ENCODE data around the gene MEGF8.
A peak's percentile ranks its signal among the peaks of the same experiment; 100 is the strongest.

Gene MEGF8

DNA sequence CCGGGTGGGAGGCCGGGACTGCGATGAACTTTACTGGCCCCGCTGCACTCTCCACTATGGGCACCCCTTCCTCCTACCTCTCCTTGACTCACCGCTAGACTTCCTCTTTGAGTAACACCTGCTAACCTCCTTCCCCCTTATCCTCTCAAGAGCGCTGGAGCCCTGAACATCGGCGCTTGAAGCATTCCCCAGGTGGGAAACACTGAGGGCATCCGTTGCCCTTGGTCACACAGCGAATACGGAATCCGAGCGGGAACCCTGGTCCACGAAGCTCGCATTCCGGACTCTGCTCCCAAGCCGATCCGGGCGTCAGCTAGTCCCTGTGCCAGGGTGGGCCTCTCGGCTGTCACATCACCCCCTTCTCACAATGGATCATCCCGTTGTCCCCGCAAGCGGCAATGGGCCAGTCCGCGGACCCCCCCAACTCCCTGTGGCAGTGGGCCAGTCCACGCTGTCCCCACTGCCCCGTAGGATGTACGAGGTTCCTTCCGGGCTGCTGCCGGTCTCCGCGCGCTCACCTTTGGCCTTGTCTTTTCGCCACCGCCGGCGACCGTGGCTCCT, 97.5 kb downstream of the MEGF8 start:
- TF ChIP-seq CSDC2 (CRISPR knock-in tag; IDR thresholded peaks at IDR 0.05): 0 out of 2 replicates have a peak, but pooled peaks have one; percentile 66
- TF ChIP-seq ESRRG (CRISPR knock-in tag; IDR thresholded peaks at IDR 0.05): no peak
- no peak for TF ChIP-seq ISL1 (CRISPR knock-in tag; IDR thresholded peaks at IDR 0.05)
- ATAC-seq: peak; percentile 55

DNA sequence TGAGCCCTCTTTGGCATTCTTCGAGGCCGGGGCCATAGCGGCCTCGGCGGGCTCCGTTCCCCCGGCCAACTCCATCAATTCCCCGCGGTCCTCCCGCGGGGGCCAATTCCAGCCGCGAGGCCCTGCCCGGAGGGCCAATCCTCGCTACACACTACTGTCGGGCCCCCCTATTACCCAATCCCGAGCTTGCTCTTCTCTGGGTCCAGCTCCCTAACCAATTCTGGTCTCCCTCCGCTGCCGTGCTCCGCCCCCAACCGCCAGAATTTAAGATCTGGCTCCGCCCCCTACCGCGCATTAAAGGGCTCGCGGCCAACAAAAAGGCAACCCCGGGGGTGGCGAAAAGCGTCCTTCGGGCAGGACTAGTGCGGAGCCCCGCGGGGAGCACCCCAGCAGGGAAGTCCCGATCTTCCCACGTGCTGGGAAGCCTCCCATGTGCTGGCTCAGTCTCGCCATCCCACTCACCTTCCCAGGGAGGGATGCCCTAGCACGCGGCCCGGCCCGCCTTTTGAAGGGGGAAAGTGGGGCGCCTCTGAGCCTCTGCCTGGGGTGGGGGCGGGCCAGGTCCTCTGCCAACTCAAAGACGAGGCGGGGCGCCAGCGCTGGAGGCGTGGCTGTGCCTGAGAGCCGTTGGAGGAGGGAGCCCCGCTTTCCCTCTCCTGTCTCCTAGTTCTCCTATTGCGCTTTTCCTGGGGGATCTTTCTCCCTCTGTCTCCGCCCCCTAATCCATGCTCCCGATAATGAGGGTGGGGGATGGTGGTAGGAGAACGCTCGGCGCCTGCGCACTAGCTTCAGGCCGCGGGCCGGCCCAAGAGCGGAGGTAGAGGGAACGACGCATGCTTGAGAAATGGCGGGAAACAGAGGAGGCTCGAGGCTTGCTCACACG, 98.3 kb downstream of the MEGF8 start:
- ATAC-seq: peak; percentile 99
- TF ChIP-seq ISL1 (CRISPR knock-in tag; IDR thresholded peaks at IDR 0.05): no peak
- TF ChIP-seq ARNTL (CRISPR knock-in tag; IDR thresholded peaks at IDR 0.05; ENCODE audit: borderline replicate concordance, low read depth): no peak
- TF ChIP-seq TCF4 (CRISPR knock-in tag; IDR thresholded peaks at IDR 0.05; ENCODE audit: borderline replicate concordance): no peak
- TF ChIP-seq RARB (CRISPR knock-in tag; IDR thresholded peaks at IDR 0.05): no peak
- no peak for TF ChIP-seq OSR1 (CRISPR knock-in tag; IDR thresholded peaks at IDR 0.05)
- TF ChIP-seq, protein P1, sequence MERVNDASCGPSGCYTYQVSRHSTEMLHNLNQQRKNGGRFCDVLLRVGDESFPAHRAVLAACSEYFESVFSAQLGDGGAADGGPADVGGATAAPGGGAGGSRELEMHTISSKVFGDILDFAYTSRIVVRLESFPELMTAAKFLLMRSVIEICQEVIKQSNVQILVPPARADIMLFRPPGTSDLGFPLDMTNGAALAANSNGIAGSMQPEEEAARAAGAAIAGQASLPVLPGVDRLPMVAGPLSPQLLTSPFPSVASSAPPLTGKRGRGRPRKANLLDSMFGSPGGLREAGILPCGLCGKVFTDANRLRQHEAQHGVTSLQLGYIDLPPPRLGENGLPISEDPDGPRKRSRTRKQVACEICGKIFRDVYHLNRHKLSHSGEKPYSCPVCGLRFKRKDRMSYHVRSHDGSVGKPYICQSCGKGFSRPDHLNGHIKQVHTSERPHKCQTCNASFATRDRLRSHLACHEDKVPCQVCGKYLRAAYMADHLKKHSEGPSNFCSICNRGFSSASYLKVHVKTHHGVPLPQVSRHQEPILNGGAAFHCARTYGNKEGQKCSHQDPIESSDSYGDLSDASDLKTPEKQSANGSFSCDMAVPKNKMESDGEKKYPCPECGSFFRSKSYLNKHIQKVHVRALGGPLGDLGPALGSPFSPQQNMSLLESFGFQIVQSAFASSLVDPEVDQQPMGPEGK (CRISPR knock-in tag; IDR thresholded peaks at IDR 0.05; ENCODE audit: borderline replicate concordance): no peak
- TF ChIP-seq, protein P2, sequence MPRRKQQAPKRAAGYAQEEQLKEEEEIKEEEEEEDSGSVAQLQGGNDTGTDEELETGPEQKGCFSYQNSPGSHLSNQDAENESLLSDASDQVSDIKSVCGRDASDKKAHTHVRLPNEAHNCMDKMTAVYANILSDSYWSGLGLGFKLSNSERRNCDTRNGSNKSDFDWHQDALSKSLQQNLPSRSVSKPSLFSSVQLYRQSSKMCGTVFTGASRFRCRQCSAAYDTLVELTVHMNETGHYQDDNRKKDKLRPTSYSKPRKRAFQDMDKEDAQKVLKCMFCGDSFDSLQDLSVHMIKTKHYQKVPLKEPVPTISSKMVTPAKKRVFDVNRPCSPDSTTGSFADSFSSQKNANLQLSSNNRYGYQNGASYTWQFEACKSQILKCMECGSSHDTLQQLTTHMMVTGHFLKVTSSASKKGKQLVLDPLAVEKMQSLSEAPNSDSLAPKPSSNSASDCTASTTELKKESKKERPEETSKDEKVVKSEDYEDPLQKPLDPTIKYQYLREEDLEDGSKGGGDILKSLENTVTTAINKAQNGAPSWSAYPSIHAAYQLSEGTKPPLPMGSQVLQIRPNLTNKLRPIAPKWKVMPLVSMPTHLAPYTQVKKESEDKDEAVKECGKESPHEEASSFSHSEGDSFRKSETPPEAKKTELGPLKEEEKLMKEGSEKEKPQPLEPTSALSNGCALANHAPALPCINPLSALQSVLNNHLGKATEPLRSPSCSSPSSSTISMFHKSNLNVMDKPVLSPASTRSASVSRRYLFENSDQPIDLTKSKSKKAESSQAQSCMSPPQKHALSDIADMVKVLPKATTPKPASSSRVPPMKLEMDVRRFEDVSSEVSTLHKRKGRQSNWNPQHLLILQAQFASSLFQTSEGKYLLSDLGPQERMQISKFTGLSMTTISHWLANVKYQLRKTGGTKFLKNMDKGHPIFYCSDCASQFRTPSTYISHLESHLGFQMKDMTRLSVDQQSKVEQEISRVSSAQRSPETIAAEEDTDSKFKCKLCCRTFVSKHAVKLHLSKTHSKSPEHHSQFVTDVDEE (CRISPR knock-in tag; IDR thresholded peaks at IDR 0.05): no peak
- TF ChIP-seq, protein P3, sequence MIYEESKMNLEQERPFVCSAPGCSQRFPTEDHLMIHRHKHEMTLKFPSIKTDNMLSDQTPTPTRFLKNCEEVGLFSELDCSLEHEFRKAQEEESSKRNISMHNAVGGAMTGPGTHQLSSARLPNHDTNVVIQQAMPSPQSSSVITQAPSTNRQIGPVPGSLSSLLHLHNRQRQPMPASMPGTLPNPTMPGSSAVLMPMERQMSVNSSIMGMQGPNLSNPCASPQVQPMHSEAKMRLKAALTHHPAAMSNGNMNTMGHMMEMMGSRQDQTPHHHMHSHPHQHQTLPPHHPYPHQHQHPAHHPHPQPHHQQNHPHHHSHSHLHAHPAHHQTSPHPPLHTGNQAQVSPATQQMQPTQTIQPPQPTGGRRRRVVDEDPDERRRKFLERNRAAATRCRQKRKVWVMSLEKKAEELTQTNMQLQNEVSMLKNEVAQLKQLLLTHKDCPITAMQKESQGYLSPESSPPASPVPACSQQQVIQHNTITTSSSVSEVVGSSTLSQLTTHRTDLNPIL (CRISPR knock-in tag; IDR thresholded peaks at IDR 0.05; ENCODE audit: low read depth): no peak
- no peak for TF ChIP-seq TOX (CRISPR knock-in tag; IDR thresholded peaks at IDR 0.05; ENCODE audit: borderline replicate concordance)

DNA sequence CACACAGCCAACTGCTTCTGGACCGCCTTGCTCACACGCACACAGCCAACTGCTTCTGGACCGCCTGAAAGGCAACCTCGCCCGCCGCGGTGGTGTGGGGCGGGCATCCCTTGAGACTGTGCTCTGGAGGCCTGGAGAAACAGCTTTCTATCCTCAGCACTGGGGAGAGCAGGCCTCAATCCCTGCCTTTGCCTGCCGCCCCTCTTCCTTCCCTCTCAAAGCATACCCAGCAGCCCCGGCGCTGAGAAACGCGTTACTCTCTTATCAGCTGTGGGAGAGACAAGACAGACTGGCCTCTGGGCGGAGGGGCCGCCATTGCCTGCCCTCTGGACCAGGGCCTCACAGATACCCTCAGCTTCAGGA, 98.9 kb downstream of the MEGF8 start:
- no peak for TF ChIP-seq ISL1 (CRISPR knock-in tag; IDR thresholded peaks at IDR 0.05)
- TF ChIP-seq TOX (CRISPR knock-in tag; IDR thresholded peaks at IDR 0.05; ENCODE audit: borderline replicate concordance): no peak
- TF ChIP-seq BACH2 (CRISPR knock-in tag; IDR thresholded peaks at IDR 0.05; ENCODE audit: borderline replicate concordance): no peak
- TF ChIP-seq, protein P4, sequence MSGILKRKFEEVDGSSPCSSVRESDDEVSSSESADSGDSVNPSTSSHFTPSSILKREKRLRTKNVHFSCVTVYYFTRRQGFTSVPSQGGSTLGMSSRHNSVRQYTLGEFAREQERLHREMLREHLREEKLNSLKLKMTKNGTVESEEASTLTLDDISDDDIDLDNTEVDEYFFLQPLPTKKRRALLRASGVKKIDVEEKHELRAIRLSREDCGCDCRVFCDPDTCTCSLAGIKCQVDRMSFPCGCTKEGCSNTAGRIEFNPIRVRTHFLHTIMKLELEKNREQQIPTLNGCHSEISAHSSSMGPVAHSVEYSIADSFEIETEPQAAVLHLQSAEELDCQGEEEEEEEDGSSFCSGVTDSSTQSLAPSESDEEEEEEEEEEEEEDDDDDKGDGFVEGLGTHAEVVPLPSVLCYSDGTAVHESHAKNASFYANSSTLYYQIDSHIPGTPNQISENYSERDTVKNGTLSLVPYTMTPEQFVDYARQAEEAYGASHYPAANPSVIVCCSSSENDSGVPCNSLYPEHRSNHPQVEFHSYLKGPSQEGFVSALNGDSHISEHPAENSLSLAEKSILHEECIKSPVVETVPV (CRISPR knock-in tag; IDR thresholded peaks at IDR 0.05): no peak
- TF ChIP-seq ZFP3 (CRISPR knock-in tag; IDR thresholded peaks at IDR 0.05): no peak
- TF ChIP-seq ESRRG (CRISPR knock-in tag; IDR thresholded peaks at IDR 0.05): no peak
- TF ChIP-seq GLIS3 (CRISPR knock-in tag; IDR thresholded peaks at IDR 0.05): no peak
- no peak for TF ChIP-seq ZC3H10 (CRISPR knock-in tag; IDR thresholded peaks at IDR 0.05)
- TF ChIP-seq, protein P5, sequence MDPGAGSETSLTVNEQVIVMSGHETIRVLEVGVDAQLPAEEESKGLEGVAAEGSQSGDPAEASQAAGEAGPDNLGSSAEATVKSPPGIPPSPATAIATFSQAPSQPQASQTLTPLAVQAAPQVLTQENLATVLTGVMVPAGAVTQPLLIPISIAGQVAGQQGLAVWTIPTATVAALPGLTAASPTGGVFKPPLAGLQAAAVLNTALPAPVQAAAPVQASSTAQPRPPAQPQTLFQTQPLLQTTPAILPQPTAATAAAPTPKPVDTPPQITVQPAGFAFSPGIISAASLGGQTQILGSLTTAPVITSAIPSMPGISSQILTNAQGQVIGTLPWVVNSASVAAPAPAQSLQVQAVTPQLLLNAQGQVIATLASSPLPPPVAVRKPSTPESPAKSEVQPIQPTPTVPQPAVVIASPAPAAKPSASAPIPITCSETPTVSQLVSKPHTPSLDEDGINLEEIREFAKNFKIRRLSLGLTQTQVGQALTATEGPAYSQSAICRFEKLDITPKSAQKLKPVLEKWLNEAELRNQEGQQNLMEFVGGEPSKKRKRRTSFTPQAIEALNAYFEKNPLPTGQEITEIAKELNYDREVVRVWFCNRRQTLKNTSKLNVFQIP (CRISPR knock-in tag; IDR thresholded peaks at IDR 0.05; ENCODE audit: borderline replicate concordance, low read depth): no peak
- TF ChIP-seq, protein P1 (CRISPR knock-in tag; IDR thresholded peaks at IDR 0.05; ENCODE audit: borderline replicate concordance): no peak
- TF ChIP-seq, protein P3 (CRISPR knock-in tag; IDR thresholded peaks at IDR 0.05; ENCODE audit: low read depth): no peak
- TF ChIP-seq RARB (CRISPR knock-in tag; IDR thresholded peaks at IDR 0.05): no peak
- no peak for TF ChIP-seq ZNF565 (CRISPR knock-in tag; conservative IDR thresholded peaks at IDR 0.05; ENCODE audit: low read depth)
- no peak for TF ChIP-seq OSR1 (CRISPR knock-in tag; IDR thresholded peaks at IDR 0.05)
- TF ChIP-seq PPARA (CRISPR knock-in tag; IDR thresholded peaks at IDR 0.05; ENCODE audit: borderline replicate concordance): no peak
- ATAC-seq: no peak

Measured in SK-N-SH treated with all-trans-retinoic acid at 6 μM for 48 hours (cell line).